ENCODE data around the gene SHMT1.

GRCh38 chr17:18309202-18309601 is 54.1 kb downstream of the SHMT1 start:
- TF ChIP-seq CTCF (IDR thresholded peaks at IDR 0.05) (no peak), POLR2A (IDR thresholded peaks at IDR 0.05) (no peak), POLR2AphosphoS5 (IDR thresholded peaks at IDR 0.05) (no peak)
